Activated T-helper 2 cell treated with anti-CD3 and anti-CD28 coated beads, Interferon-gamma antibody, Interleukin-2, Interleukin-4, amounts not matched to agents 10 μg/mL and 5 μg/mL and 100 μg/mL, durations not matched to agents 14 hours and 24 hours and 36 hours (primary cell): ENCODE results near the gene HS1BP3. TPM values are rescaled to one million over a fixed set of nuclear protein-coding genes. Genes with fewer than 3 reads are reported as not detected.

Experiments
- DNase-seq: peaks from one replicate; pipeline ENCODE4 v3.0.0; 2021; ENCODE audit warnings: low spot score
- H3K27ac Mint-ChIP-seq: one replicate; pipeline ENCODE4 v1.8.0; 2021; ENCODE audit warnings: mixed read lengths
- H3K27me3 Mint-ChIP-seq: one replicate; pipeline ENCODE4 v1.8.0; 2021; ENCODE audit warnings: low read depth, mixed read lengths
- H3K36me3 Mint-ChIP-seq: one replicate; pipeline ENCODE4 v1.8.0; 2021; ENCODE audit warnings: low read depth, mixed read lengths
- H3K4me1 Mint-ChIP-seq: one replicate; pipeline ENCODE4 v1.8.0; 2021; ENCODE audit warnings: low read depth, mixed read lengths
- H3K4me3 Mint-ChIP-seq: one replicate; pipeline ENCODE4 v1.8.0; 2021; ENCODE audit warnings: low read depth, mild to moderate bottlenecking, moderate library complexity, mixed read lengths
- H3K9me3 Mint-ChIP-seq: one replicate; pipeline ENCODE4 v1.8.0; 2021; ENCODE audit warnings: mixed read lengths
- intact Hi-C: fragments of 100-400 bp; cut with micrococcal nuclease; formaldehyde crosslinking; loops from one replicate; pipeline ENCODE4 v1.15.1; 2023
- total RNA-seq: library from RNA; stranded (reverse); gene quantifications from 2 replicates; pipeline ENCODE4 v1.2.3, GENCODE V29; 2022

HS1BP3 gene
- total RNA-seq, 1 donor from 2014 or later = 11.9 TPM

- Mint-ChIP-seq H3K27ac (no peak overlapping the region), H3K27me3 (no peaks in the 10 kb centered on the region), H3K36me3 (no peaks in the 10 kb centered on the region), H3K9me3 (no peaks in the 10 kb centered on the region), H3K4me3 (no peak overlapping the region), H3K4me1 (peaks cover 1% of the 10 kb centered on the region)
- intact Hi-C loops = loop anchor here (2.0 kb wide), 1 partner anchor 188 kb away; the partner anchor contains the start of gene RHOB
- no peak for DNase-seq
Measured at GRCh38 chr2:20635113-20635510, 15.8 kb downstream of the HS1BP3 start.

GRCh38 chr2:20634507-20635112 lies 16.3 kb downstream of the HS1BP3 start:
- no peaks in the 10 kb centered on the region for H3K9me3 Mint-ChIP-seq
- H3K4me1 Mint-ChIP-seq = peaks cover 1% of the 10 kb centered on the region
- intact Hi-C loops = loop anchor here (2.0 kb wide), 1 partner anchor 188 kb away; the partner anchor contains the start of gene RHOB
- no peak overlapping the region for H3K27ac Mint-ChIP-seq
- H3K27me3 Mint-ChIP-seq = no peaks in the 10 kb centered on the region
- no peak for DNase-seq
- no peak overlapping the region for H3K4me3 Mint-ChIP-seq
- no peaks in the 10 kb centered on the region for H3K36me3 Mint-ChIP-seq

- no peak overlapping the region for H3K27ac Mint-ChIP-seq
- intact Hi-C loops = loop anchor here (2.0 kb wide), 1 partner anchor 187 kb away; the partner anchor contains the start of gene RHOB
- peaks cover 1% of the 10 kb centered on the region for H3K4me1 Mint-ChIP-seq
- DNase-seq = no peak
- H3K4me3 Mint-ChIP-seq = no peak overlapping the region
- H3K27me3 Mint-ChIP-seq = no peaks in the 10 kb centered on the region
- no peaks in the 10 kb centered on the region for H3K36me3 Mint-ChIP-seq
- H3K9me3 Mint-ChIP-seq = no peaks in the 10 kb centered on the region
Measured at GRCh38 chr2:20633794-20634506, 16.9 kb downstream of the HS1BP3 start.

GRCh38 chr2:20633001-20633400 lies 17.9 kb downstream of the HS1BP3 start:
- intact Hi-C loops = no loop called here
- Mint-ChIP-seq H3K9me3 (no peaks in the 10 kb centered on the region), H3K27ac (no peak overlapping the region), H3K4me1 (peaks cover 1% of the 10 kb centered on the region), H3K36me3 (no peaks in the 10 kb centered on the region), H3K27me3 (no peaks in the 10 kb centered on the region), H3K4me3 (no peak overlapping the region)
- no peak for DNase-seq

GRCh38 chr2:20632446-20632990 lies 18.4 kb downstream of the HS1BP3 start:
- intact Hi-C loops = no loop called here
- DNase-seq = no peak
- Mint-ChIP-seq H3K36me3 (no peaks in the 10 kb centered on the region), H3K27me3 (no peaks in the 10 kb centered on the region), H3K4me1 (peaks cover 1% of the 10 kb centered on the region), H3K27ac (no peak overlapping the region), H3K9me3 (no peaks in the 10 kb centered on the region), H3K4me3 (no peak overlapping the region)

- intact Hi-C loops = no loop called here
- H3K9me3 Mint-ChIP-seq = no peaks in the 10 kb centered on the region
- H3K4me1 Mint-ChIP-seq = peaks cover 1% of the 10 kb centered on the region
- no peak for DNase-seq
- H3K4me3 Mint-ChIP-seq = no peak overlapping the region
- H3K27ac Mint-ChIP-seq = no peak overlapping the region
- H3K36me3 Mint-ChIP-seq = no peaks in the 10 kb centered on the region
- H3K27me3 Mint-ChIP-seq = no peaks in the 10 kb centered on the region
Measured at GRCh38 chr2:20631617-20632307, 19.1 kb downstream of the HS1BP3 start.

- Mint-ChIP-seq H3K4me1 (peaks cover 1% of the 10 kb centered on the region), H3K27me3 (no peaks in the 10 kb centered on the region), H3K27ac (no peak overlapping the region), H3K9me3 (no peaks in the 10 kb centered on the region), H3K36me3 (no peaks in the 10 kb centered on the region), H3K4me3 (no peak overlapping the region)
- DNase-seq = no peak
- intact Hi-C loops = no loop called here
Measured at GRCh38 chr2:20630967-20631366, 19.9 kb downstream of the HS1BP3 start.

GRCh38 chr2:20629581-20630171 lies 21.2 kb downstream of the HS1BP3 start:
- no peak for DNase-seq
- Mint-ChIP-seq H3K4me3 (no peak overlapping the region), H3K4me1 (no peaks in the 10 kb centered on the region), H3K27me3 (no peaks in the 10 kb centered on the region), H3K9me3 (no peaks in the 10 kb centered on the region), H3K36me3 (no peaks in the 10 kb centered on the region), H3K27ac (no peak overlapping the region)
- intact Hi-C loops = no loop called here

- no peaks in the 10 kb centered on the region for H3K9me3 Mint-ChIP-seq
- H3K27ac Mint-ChIP-seq = no peak overlapping the region
- H3K4me1 Mint-ChIP-seq = no peaks in the 10 kb centered on the region
- intact Hi-C loops = no loop called here
- no peaks in the 10 kb centered on the region for H3K27me3 Mint-ChIP-seq
- no peaks in the 10 kb centered on the region for H3K36me3 Mint-ChIP-seq
- no peak for DNase-seq
- no peak overlapping the region for H3K4me3 Mint-ChIP-seq
Measured at GRCh38 chr2:20629181-20629580, 21.7 kb downstream of the HS1BP3 start.

- intact Hi-C loops = no loop called here
- no peak for DNase-seq
- H3K36me3 Mint-ChIP-seq = no peaks in the 10 kb centered on the region
- H3K9me3 Mint-ChIP-seq = no peaks in the 10 kb centered on the region
- H3K4me3 Mint-ChIP-seq = no peak overlapping the region
- no peaks in the 10 kb centered on the region for H3K27me3 Mint-ChIP-seq
- H3K27ac Mint-ChIP-seq = no peak overlapping the region
- no peaks in the 10 kb centered on the region for H3K4me1 Mint-ChIP-seq
Measured at GRCh38 chr2:20627712-20628380, 23.1 kb downstream of the HS1BP3 start.

- H3K9me3 Mint-ChIP-seq = no peaks in the 10 kb centered on the region
- no peaks in the 10 kb centered on the region for H3K4me1 Mint-ChIP-seq
- no peak overlapping the region for H3K4me3 Mint-ChIP-seq
- H3K27me3 Mint-ChIP-seq = no peaks in the 10 kb centered on the region
- H3K36me3 Mint-ChIP-seq = no peaks in the 10 kb centered on the region
- intact Hi-C loops = no loop called here
- H3K27ac Mint-ChIP-seq = no peak overlapping the region
- DNase-seq = no peak
Measured at GRCh38 chr2:20626698-20627513, 24.0 kb downstream of the HS1BP3 start.

- H3K27ac Mint-ChIP-seq = no peak overlapping the region
- no peaks in the 10 kb centered on the region for H3K36me3 Mint-ChIP-seq
- no peak for DNase-seq
- H3K9me3 Mint-ChIP-seq = no peaks in the 10 kb centered on the region
- no peak overlapping the region for H3K4me3 Mint-ChIP-seq
- intact Hi-C loops = no loop called here
- H3K27me3 Mint-ChIP-seq = no peaks in the 10 kb centered on the region
- no peaks in the 10 kb centered on the region for H3K4me1 Mint-ChIP-seq
Measured at GRCh38 chr2:20626392-20626697, 24.6 kb downstream of the HS1BP3 start.
